Transverse colon (tissue), 4 donors: ENCODE results near the gene MCOLN1.

ENCODE experiments used
- EP300 ChIP-seq: sonication (generic); formaldehyde crosslinking; IDR thresholded peaks from one replicate; pipeline ENCODE4 v1.6.1; 2017; ENCODE audit warnings: antibody characterized with exemption, low read depth
- POLR2A ChIP-seq: fragments of 450-650 bp; IDR thresholded peaks from one replicate; pipeline ENCODE4 v1.6.1; 2016; ENCODE audit warnings: antibody characterized with exemption, mild to moderate bottlenecking, moderate library complexity
- POLR2AphosphoS5 ChIP-seq, 3 donors: sonication (generic); formaldehyde crosslinking; IDR thresholded peaks; one replicate each; pipeline ENCODE4 v1.6.1; 2016; ENCODE audit warnings: antibody characterized with exemption in 3 of 3
- TF ChIP-seq, protein P1 (sequence below), 5 experiments: fragments of 200-600 bp in 3 of 5; fragments of 450-650 bp in 2 of 5; sonication (generic) in 3 of 5; IDR thresholded peaks; 1 replicate in 2 of 5; 2 replicates in 3 of 5; pipeline ENCODE4 v1.5.1; 2016 to 2017; ENCODE audit warnings: antibody characterized with exemption in 5 of 5, inconsistent platforms in 3 of 5, mild to moderate bottlenecking in 2 of 5, moderate library complexity in 1 of 5

DNA sequence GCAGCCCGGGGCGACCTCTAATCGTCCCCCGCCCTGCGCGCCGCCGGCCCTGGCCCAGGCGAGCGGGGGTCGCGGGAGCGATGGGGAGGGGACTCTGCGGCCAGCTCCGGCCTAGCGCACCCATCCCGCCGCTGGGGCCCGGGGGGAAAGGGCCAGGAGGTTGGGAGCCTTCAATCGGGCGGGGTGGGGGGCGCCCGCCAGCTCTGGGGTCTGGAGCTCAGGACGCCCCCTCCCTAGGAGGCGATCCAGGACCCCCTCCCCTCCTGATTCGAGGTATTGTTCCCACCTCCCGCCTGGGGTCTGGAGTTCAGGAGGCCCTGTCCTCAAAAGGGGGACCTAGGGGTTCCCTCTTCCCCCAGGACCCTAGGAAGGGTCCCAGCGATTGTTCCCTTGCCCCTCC, 6.1 kb upstream of the MCOLN1 start:
- TF ChIP-seq, protein P1, sequence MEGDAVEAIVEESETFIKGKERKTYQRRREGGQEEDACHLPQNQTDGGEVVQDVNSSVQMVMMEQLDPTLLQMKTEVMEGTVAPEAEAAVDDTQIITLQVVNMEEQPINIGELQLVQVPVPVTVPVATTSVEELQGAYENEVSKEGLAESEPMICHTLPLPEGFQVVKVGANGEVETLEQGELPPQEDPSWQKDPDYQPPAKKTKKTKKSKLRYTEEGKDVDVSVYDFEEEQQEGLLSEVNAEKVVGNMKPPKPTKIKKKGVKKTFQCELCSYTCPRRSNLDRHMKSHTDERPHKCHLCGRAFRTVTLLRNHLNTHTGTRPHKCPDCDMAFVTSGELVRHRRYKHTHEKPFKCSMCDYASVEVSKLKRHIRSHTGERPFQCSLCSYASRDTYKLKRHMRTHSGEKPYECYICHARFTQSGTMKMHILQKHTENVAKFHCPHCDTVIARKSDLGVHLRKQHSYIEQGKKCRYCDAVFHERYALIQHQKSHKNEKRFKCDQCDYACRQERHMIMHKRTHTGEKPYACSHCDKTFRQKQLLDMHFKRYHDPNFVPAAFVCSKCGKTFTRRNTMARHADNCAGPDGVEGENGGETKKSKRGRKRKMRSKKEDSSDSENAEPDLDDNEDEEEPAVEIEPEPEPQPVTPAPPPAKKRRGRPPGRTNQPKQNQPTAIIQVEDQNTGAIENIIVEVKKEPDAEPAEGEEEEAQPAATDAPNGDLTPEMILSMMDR (IDR thresholded peaks at IDR 0.05): no peak
- TF ChIP-seq POLR2AphosphoS5 (IDR thresholded peaks at IDR 0.05) (no peak), POLR2A (no peak), EP300 (no peak)
